ENCODE results near the gene SDCBP2. TPM values are rescaled to one million over a fixed set of nuclear protein-coding genes. Genes with fewer than 3 reads are reported as not detected.

SDCBP2 gene
- total RNA-seq, 1 experiment from 2014 or later, result 1.9 TPM

DNA sequence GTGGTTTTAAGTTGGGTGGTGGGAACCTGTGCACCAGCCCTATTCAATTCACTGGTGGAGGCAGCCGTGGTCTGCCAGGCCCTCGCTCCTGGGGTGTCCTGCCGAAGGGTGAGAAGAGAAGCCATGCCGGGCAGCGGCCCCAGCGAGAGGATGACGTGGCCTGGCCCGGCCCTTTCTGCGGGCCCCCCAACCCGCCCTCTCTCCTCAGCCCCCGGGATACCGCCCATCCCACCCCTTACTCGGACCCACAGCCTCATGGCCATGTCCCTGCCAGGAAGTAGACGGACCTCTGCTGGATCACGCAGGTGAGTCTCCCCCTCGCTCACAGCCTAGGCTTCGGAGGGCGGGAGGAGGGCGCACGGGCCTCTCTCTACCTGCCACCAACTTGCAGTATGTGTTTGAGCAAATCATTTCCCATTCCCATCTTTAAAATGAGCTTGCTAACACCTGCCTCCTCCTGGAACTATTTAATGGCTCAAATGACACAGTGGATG lies 32.8 kb downstream of the SDCBP2 start:
- DNase-seq, result no peak
- Histone ChIP-seq H3K9ac (ENCODE audit: extremely low read depth, insufficient read length, low read length) (no peak overlapping the region), H2BK15ac (ENCODE audit: low read depth, low read length) (no peak overlapping the region), H3K27me3 (ENCODE audit: insufficient read depth, low read length) (no peaks in the 10 kb centered on the region), H3T11ph (ENCODE audit: low read length) (no peak overlapping the region), H3K56ac (ENCODE audit: insufficient read length, low read depth, low read length) (no peak overlapping the region), H2BK5ac (ENCODE audit: insufficient read length, low read length) (no peak overlapping the region), H4K5ac (ENCODE audit: insufficient read length, low read depth, low read length) (no peak overlapping the region), H4K20me1 (ENCODE audit: control insufficient read depth, insufficient read depth, insufficient read length) (no peaks in the 10 kb centered on the region), H3K23ac (ENCODE audit: insufficient read length, low read depth, low read length) (no peak overlapping the region), H3K27ac (ENCODE audit: insufficient read length, low read depth, low read length) (no peak overlapping the region), H3K14ac (ENCODE audit: insufficient read depth, low read length) (no peak overlapping the region), H3K23me2 (ENCODE audit: insufficient read length, low read depth, low read length, poor library complexity, severe bottlenecking) (no peaks in the 10 kb centered on the region), H2BK120ac (ENCODE audit: low read depth, low read length, poor library complexity, severe bottlenecking) (no peak overlapping the region), H3K9me3 (ENCODE audit: control insufficient read depth, low read depth, low read length) (no peaks in the 10 kb centered on the region), H3K4me1 (ENCODE audit: insufficient read depth, low read length) (no peaks in the 10 kb centered on the region), H3K79me1 (ENCODE audit: insufficient read depth, low read depth, low read length, poor library complexity, severe bottlenecking) (no peaks in the 10 kb centered on the region), H3K4me2 (ENCODE audit: insufficient read depth, insufficient read length, low read length) (no peak overlapping the region), H3K79me2 (ENCODE audit: insufficient read depth, low read length) (no peaks in the 10 kb centered on the region), H2AFZ (ENCODE audit: low read length) (no peak overlapping the region), H4K8ac (replicated peaks; ENCODE audit: insufficient read length, low read depth, low read length) (no peak overlapping the region), H2BK12ac (ENCODE audit: insufficient read length, low read depth, low read length) (no peak overlapping the region), H2BK20ac (ENCODE audit: low read depth, low read length, poor library complexity, severe bottlenecking) (no peak overlapping the region), H3K4ac (ENCODE audit: low read depth, low read length) (no peak overlapping the region), H3K18ac (ENCODE audit: insufficient read length, low read depth, low read length) (no peak overlapping the region), H4K91ac (ENCODE audit: insufficient read length, low read depth, low read length) (no peak overlapping the region), H2AK5ac (ENCODE audit: insufficient read length, low read length) (no peak overlapping the region)
- Mint-ChIP-seq H3K36me3 (ENCODE audit: insufficient read depth in 1 of 3, low read depth in 3 of 3) (no peaks in the 10 kb centered on the region; a peak in 1 of 7 replicates), H3K4me3 (no peak overlapping the region), H3K27me3 (ENCODE audit: low read depth) (peaks cover 7% of the 10 kb centered on the region), H3K9me3 (no peaks in the 10 kb centered on the region), H3K4me1 (peaks cover 9 to 18% of the 10 kb centered on the region in 2 experiments), H3K27ac (no peak overlapping the region; a peak in 2 of 7 replicates)
- TF ChIP-seq CTCF (conservative IDR thresholded peaks at IDR 0.05), result no peak
- no CpG with 5 or more reads among the region's 20 CpGs for WGBS (ENCODE audit: extremely low coverage, insufficient read length, low lambda C conversion rate)

All from H9 (cell line).